ENCODE measurements around the gene ROBO1. TPM values are rescaled to one million over a fixed set of nuclear protein-coding genes. Genes with fewer than 3 reads are reported as not detected.

Gene ROBO1
- total and polyA plus RNA-seq, 2 of the 13 experiments (the other 11 are each of a cell fraction or from before 2014, with no cell fraction given), result 52.2 to 71.0 TPM

- 0 out of 2 replicates have a peak, but pooled peaks have one; percentile 11 for TF ChIP-seq PPARG (CRISPR knock-in tag; conservative IDR thresholded peaks at IDR 0.05)
- peak; percentile 90 for TF ChIP-seq GATAD2A (CRISPR knock-in tag; IDR thresholded peaks at IDR 0.05)
- peak; percentile 82; the same call in 1 of the 2 replicates for TF ChIP-seq FOXJ3 (CRISPR knock-in tag; IDR thresholded peaks at IDR 0.05; ENCODE audit: borderline replicate concordance)
- no peak for TF ChIP-seq SMYD3 (CRISPR knock-in tag; IDR thresholded peaks at IDR 0.05)
- no peak for TF ChIP-seq PLRG1 (conservative IDR thresholded peaks at IDR 0.05)
- TF ChIP-seq HOMEZ (CRISPR knock-in tag; IDR thresholded peaks at IDR 0.05; ENCODE audit: low read depth), result peak; percentile 79; the same call in 1 of the 2 replicates
- TF ChIP-seq U2AF1 (optimal IDR thresholded peaks at IDR 0.05; ENCODE audit: low read depth, low read length), result no peak
- TF ChIP-seq ZNF317 (CRISPR knock-in tag; IDR thresholded peaks at IDR 0.05), result peak; percentile 61; the same call in 1 of the 2 replicates
- TF ChIP-seq LRRFIP1 (CRISPR knock-in tag; conservative IDR thresholded peaks at IDR 0.05), result no peak
- TF ChIP-seq, protein P1, sequence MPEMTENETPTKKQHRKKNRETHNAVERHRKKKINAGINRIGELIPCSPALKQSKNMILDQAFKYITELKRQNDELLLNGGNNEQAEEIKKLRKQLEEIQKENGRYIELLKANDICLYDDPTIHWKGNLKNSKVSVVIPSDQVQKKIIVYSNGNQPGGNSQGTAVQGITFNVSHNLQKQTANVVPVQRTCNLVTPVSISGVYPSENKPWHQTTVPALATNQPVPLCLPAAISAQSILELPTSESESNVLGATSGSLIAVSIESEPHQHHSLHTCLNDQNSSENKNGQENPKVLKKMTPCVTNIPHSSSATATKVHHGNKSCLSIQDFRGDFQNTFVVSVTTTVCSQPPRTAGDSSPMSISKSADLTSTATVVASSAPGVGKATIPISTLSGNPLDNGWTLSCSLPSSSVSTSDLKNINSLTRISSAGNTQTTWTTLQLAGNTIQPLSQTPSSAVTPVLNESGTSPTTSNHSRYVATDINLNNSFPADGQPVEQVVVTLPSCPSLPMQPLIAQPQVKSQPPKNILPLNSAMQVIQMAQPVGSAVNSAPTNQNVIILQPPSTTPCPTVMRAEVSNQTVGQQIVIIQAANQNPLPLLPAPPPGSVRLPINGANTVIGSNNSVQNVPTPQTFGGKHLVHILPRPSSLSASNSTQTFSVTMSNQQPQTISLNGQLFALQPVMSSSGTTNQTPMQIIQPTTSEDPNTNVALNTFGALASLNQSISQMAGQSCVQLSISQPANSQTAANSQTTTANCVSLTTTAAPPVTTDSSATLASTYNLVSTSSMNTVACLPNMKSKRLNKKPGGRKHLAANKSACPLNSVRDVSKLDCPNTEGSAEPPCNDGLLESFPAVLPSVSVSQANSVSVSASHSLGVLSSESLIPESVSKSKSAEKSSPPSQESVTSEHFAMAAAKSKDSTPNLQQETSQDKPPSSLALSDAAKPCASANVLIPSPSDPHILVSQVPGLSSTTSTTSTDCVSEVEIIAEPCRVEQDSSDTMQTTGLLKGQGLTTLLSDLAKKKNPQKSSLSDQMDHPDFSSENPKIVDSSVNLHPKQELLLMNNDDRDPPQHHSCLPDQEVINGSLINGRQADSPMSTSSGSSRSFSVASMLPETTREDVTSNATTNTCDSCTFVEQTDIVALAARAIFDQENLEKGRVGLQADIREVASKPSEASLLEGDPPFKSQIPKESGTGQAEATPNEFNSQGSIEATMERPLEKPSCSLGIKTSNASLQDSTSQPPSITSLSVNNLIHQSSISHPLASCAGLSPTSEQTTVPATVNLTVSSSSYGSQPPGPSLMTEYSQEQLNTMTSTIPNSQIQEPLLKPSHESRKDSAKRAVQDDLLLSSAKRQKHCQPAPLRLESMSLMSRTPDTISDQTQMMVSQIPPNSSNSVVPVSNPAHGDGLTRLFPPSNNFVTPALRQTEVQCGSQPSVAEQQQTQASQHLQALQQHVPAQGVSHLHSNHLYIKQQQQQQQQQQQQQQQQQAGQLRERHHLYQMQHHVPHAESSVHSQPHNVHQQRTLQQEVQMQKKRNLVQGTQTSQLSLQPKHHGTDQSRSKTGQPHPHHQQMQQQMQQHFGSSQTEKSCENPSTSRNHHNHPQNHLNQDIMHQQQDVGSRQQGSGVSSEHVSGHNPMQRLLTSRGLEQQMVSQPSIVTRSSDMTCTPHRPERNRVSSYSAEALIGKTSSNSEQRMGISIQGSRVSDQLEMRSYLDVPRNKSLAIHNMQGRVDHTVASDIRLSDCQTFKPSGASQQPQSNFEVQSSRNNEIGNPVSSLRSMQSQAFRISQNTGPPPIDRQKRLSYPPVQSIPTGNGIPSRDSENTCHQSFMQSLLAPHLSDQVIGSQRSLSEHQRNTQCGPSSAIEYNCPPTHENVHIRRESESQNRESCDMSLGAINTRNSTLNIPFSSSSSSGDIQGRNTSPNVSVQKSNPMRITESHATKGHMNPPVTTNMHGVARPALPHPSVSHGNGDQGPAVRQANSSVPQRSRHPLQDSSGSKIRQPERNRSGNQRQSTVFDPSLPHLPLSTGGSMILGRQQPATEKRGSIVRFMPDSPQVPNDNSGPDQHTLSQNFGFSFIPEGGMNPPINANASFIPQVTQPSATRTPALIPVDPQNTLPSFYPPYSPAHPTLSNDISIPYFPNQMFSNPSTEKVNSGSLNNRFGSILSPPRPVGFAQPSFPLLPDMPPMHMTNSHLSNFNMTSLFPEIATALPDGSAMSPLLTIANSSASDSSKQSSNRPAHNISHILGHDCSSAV (CRISPR knock-in tag; IDR thresholded peaks at IDR 0.05; ENCODE audit: borderline replicate concordance), result no peak
- TF ChIP-seq CBFB (CRISPR knock-in tag; IDR thresholded peaks at IDR 0.05), result no peak
- no peak for TF ChIP-seq CENPX (CRISPR knock-in tag; IDR thresholded peaks at IDR 0.05)
- TF ChIP-seq MLLT10 (CRISPR knock-in tag; IDR thresholded peaks at IDR 0.05), result no peak
These were observed 848.6 kb downstream of the ROBO1 start (continued) for GRCh38 chr3:78919021-78919755.
